ENCODE measurements around the gene EML2.
"Not testable (repeated sequence)": the region's sequence is repeated elsewhere in the genome, so short reads cannot be mapped to it uniquely, and the experiment has no call there.

EML2 gene

DNA sequence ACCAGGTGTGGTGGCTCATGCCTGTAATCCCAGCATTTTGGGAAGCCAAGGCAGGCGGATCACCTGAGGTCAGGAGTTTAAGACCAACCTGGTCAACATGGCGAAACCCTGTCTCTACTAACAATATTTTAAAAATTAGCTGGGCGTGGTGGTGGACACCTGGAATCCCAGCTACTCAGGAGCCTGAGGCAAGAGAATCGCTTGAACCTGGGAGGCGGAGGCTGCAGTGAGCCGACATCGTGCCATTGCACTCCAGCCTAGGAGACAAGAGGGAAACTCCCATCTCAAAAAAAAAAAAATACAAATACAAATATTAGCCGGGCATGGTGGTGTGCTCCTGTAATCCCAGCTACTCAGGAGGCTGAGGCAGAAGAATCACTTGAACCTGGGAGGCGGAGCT lies 24.1 kb downstream of the EML2 start:
- not testable (repeated sequence) for DNase-seq (ENCODE audit: low read depth)

DNA sequence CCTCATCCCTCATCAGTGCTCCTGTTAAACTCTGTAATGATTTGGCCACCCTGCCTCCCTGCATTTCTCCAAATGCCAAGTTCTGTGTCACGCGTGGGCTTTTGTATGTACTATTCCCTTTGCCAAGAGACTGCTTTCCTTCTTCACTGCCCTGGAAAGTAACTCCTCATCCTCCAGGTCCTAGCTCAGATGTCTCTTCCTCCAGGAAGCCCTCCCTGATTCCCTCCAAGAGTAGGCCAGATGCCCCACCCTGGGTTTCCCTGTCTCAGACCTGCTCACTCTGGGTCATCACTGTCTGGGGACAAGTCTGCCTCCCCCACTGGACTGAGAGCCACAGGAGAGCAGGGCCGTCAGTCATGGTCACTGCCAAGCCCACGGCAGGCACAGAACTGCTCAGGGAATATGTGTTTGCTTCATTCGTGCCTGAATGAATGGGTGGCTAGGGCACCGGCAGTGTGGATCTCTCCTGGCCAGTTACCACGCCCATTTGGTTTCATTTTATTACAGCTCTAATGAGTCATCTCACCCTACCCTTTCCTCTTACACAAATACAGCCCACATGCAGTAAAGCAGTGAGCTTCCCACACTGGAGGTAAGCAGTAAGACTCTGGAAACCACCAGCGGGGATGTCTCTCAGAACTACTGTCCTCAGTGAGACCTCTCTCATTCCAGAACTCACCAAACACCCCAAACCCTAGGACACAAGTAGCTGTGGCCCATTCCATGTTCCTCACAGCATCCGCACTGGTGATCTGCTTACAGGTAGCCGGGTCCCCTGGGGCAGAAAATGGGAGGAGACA lies 25.1 kb downstream of the EML2 start:
- DNase-seq (ENCODE audit: low read depth) = peak; percentile 11

DNA sequence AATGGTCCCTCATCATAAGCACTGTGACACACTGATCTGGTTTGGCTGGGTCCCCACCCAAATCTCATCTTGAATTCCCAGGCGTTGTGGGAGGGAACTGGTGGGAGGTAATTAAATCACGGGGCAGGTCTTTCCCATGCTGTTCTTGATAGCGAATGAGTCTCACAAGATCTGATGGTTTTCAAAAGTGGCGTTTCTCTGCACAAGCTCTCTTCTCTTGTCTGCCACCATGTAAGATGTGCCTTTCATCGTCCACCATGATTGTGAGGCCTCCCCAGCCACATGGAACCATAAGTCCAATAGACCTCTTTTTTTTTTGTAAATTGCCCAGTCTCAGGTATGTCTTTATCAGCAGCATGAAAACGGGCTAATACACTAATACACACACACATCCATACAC lies 30.2 kb downstream of the EML2 start:
- no peak for DNase-seq (ENCODE audit: low read depth)

DNA sequence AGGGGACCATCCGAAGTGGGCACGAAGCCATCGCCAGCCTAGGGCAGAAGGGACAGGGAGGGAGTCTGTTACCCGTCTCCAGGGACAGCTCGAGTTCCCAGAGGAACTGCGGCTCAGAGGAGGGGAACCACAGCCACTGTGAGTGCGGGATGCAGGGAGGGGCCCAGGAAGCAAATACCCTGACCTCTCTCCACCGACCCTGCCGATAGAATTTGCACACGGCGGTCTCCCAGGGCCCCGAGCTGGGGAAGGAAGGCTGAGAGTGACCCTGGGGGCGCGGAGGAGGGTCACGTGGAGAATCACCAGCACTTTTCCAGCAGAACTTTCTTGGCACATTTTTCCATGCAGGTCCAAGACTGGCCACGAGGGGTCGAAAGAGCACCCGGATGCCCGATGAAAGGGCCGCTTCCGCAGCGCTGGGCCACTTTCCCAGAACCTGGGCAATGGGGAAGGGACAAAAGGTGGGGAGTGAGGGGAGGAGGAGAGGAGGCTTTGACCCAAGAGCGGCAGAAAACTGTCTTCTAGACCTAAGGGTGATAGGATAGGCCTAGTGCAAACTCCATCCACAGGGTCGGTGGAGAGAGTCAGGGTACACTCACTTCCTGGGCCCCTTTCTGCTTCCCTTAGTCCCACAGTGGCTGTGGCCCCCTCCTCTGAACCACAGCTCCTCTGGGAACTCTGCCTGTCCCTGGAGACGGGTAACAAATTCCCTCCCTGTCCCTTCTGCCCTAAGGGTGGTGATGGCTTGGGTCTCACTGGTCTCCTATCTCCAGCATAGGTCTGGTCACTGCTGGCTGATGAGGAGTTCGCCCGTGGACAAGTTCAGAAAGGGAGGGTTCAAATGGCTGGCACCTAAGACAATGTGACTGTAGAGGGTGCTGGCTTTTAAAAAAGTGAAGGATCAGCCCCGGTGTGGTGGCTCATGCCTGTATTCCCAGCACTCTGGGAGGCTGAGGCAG lies 31.8 kb downstream of the EML2 start:
- DNase-seq (ENCODE audit: low read depth) = no peak

DNA sequence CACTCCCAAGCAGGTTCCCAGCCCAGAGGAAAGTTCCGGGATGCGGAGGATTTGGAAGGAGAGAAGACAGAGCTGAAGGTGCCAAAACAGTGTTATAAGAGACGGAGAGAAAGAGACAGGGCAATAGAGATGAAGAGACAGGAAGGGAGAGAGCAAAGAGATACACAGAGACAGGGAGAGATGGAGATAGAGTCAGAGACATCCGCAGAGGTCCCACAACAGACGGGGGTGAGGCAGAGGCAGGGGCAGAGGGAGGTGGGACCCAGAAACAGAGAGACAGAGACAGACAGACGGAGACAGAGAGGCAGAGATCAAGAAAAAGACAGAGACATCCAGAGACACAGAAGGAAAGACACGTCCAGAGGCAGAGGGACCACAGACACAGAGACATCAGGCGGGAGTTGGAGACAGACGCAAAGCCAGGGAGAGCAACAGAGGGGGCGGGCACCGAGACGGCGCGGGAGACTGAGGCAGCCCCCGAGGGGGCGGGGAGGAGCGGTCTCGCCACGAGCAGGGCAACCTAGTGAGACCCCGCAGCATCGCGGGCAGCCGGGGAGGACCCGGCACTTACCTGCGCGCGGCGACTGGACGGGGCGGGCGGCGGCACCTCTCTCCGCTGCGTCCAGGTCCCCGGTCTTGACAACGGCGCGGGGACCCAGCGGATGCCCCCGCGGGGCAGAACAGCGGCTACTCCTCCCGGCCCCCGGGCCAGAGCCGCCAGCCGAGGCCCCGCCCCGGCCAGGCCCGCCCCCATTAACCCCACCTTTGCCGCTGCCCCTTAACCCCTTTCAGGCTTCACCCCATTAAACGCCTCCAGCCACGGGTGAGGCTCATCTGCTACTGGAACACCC lies 37.4 kb downstream of the EML2 start, which contains the start of gene GPR4:
Gene GPR4 (minus strand): TSS at position 689 of the 851 bp plus-strand sequence. CDS start 10,346 bp downstream, outside the sequence.
- DNase-seq (ENCODE audit: low read depth) = no peak

DNA sequence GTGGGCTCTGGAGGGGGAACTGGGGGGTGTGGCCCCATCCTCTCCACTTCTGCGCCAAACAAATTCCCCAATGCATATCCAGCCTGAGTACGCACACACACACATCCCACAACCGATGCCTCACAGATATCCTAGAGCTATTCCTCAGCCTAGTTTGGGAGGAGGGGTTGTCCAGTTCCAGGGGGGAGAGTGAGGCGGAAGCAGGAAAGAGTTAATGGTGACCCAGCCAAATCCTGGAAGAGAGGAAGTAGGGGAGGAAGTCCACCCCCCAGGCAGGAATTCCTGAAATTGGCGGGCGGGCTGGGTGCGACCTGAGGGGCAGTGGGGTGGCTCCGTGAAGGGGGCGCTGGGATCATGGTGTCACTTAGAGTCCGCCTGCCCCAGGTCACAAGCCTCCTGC lies 38.1 kb downstream of the EML2 start:
- DNase-seq (ENCODE audit: low read depth) = no peak

DNA sequence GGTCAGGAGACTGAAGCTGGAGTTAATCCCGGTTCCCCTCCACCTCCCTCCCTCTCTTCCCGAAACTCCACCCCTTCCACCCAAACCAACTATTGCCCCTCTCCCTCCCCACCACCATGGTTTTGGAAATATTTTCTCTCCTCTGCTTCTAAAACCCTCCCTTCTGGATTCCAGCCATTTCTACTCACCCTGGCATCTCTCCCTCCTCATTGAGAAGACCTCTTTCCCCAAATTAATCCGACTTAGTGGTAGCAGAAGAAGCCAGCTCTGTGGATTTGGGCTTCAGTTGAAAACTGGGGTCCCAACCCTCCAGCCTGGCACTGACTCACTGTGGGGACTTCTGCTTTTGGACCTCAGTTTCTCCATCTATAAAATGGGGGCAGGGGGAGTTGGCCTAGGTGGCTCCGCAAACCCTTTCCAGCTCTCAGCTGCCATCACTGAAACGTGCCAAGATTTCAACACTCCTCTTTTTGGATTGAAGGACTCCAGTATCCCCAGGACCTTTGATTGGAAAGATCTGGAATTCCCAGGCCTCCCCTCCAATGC lies 38.8 kb downstream of the EML2 start:
- DNase-seq (ENCODE audit: low read depth) = no peak

DNA sequence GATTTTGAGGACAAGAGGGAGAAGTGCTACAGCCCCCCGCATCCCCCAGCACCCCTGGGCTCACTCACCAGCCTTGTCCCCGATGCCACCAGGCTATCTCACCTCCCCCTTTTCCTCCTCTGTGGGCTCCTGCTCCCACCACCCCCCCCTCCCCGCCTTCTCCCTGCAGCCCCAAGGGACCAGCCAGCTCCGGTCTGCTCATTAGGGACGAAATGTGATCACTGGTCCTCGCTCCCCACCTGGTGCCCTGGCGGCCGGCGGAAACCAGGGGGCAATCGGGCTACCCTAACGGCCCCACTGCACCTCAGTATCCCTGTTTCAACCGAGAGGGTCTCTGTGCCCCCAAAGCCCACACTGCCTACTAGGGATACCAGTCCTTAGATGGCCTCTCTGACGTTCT lies 39.9 kb downstream of the EML2 start:
- DNase-seq (ENCODE audit: low read depth) = no peak

DNA sequence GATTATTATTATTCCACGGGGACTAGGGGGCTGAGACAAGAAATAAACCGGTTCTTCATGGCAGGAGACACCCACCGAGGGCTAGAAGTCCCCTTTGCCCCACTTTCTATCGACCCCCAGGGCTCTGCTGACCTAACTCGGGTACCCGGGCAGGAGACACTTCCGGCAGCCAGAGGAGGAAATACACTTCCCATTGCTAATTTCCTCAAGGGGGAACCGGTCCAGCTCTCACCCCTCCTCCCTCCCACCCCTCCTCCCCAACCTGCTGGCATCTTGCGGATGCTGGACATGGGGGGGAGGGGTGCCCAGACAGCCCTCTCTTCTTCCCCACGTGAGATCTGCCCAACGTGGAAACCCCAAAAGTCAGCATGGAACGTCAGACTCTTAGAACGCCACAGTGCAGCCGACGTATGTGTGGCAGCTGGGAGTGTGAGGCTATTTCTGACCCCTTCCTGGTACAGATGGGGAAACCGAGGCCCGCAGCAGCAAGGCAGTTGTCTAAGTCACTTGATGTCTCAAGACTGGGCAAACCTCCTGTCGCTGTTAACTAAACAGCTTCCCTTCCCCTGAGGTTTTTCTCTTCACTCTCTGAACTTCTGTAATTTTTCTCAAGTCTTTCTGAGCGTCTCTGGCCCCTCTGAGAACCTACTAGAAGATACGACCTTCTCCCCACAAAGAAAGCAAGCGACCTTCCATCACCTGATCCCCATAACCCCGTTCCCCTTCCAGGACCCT lies 40.8 kb downstream of the EML2 start:
- no peak for DNase-seq (ENCODE audit: low read depth)

DNA sequence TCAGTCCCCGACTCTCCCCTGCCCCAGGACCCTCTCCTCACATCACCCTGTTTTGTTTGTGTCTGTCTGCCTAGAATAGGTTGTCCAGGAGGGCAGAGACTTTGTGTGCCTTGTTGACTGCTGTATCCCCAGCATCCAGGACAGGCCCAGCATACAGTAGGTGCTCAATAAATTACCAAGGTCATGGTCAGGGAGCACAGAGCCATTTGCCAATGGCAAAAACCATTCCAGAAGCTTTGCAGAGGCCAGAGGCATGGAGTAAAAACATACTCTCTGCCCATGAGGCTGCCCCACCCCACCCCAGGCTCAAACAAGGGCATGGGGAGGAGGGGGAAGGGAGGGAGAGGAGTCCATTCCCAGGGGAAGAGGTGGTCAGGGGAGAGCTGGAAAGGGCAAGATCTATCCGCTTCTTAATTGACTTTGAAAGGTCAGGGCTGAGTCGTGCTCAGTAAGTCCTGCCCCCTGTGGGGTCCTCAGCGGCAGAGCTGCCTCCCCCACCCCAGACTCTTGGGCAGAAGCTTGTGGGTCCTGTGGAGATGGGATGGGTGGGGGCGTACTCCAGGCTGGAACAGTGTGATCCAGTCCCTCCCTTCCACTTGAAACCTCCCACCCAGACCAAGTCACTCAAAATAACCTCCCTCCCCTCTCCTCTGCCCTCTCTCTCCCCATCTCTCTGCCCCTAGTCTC lies 41.6 kb downstream of the EML2 start:
- DNase-seq (ENCODE audit: low read depth) = no peak

DNA sequence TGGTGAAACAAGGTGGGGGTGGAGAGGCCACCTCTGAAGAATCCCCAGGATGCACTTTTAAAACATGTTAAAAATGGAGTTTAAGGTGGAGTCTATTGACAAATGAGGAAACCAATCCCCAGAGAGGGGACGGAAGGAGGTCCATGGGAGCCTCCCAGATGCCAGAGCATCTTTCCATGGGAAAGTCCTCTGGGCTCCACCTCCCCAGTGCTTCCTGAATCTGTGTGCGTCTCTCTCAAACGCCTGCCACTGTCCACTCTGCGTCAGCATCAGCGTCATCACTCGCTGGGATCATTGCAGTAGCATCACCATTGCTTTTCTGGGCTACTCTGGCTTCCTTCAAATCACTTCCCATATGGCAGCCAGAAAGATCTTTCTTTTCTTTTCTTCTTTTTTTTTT lies 43.4 kb downstream of the EML2 start:
- no peak for DNase-seq (ENCODE audit: low read depth)

DNA sequence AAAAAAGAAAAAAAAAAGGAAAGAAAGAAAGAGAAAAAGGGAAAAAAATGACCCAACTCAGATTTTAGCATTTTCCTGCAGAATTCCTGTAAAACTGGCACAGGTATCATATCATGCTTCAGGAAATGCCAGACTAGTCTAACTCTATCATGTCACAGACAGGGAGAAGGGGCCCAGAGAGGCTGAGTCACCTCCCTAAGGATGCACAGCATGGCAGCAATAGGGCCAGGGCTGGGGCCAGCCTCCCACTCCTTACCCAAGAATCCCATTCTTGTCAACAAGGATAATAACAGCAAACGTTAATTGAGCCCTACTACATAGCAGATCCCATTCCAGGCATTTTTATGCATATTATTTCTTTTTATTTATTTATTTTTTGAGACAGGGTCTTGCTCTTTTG lies 45.7 kb downstream of the EML2 start:
- no peak for DNase-seq (ENCODE audit: low read depth)

DNA sequence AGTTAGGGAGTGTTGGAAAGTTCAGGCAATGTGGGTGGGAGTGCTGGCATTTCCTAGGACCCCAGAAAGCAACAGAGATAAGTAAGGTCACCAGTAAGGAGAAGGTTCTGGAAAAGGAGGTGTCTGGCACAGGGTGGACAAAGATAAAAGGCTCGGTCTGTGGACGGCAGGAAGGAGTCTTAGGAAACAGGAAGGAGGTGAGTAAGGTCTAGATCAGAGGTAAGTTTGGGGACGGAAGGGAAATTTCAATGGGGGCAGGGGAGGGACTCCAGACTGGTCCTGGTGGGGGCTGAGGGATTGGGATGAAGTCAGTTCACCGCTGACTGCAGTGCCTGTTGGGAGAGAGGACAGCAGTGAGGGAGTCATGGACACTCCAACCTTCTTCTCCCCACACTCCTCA lies 46.8 kb downstream of the EML2 start:
- no peak for DNase-seq (ENCODE audit: low read depth)

DNA sequence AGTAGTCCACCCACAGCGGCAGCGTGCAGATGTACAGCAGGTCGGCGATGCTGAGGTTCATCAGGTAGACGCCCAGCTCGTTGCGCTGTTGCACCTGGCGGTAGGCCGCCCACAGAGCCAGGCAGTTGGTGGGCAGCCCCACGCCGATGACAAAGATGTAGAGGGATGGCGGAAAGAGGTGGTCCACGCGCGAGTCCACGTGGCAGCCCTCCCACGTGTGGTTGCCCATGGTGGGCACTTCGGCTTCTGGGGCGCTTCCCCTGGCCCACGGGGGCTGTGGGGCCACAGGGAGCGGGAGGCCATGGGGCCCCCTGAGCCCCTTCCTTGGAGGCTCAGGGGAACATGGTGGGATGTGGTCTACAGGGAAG lies 47.6 kb downstream of the EML2 start:
- DNase-seq (ENCODE audit: low read depth) = no peak

DNA sequence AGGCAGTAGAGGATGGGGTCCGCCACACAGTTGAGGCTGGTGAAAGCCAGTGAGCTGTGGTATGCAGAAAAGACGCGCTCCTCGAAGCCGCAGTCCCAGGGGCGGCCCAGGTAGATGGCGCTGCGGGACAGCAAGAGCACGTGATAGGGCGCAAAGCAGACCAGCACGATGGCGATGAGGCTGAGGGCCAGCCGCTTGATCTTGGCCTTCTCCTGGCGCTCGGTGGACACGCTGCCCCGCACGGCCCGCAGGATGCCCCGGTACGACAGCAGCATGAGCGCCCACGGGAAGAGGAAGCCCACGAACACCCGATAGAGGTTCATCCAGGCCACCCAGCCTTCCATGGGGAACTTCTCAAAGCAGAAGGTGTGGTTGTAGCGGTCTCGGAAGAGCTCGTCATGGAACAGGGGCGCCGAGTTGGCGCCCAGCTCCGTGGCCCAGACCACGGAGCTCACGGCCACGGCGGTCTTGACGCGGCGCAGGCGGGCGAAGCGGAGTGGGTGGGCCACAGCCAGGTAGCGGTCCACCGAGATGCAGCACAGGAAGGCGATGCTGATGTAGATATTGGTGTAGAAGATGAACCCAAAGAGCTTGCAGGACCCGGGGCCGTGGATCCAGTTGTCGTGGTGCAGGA lies 48.1 kb downstream of the EML2 start:
- DNase-seq (ENCODE audit: low read depth) = no peak

DNA sequence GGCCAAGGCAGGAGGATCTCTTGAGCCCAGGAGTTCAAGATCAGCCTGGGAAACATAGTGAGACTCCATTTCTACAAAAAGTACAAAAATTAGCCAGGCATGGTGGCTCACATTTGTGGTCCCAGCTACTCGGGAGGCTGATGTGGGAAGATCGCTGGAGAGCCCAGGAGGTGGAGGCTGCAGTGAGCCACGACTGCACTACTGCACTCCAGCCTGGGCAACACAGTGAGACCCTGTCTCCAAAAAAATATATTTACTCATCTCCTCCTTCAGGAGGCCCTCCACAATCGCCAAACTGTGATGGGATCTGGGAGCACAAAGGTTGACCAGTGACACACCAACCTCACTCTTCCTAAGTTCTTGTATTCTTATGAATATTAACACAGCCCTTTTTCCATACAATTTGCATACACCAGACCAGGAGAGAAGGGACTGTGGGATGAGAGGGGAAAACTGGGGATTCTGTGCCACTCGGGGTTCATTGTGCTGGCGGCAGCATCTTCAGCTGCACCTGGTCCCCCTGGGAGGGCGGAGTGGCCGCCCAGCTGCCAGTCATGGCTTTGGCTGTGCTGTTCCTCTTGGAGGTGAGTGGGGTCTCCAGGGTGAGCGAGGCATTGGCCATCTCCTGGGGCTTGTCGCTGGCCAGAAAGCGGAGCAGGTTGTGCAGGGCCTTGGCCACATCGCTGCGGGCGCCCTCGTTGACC lies 48.7 kb downstream of the EML2 start:
- no peak for DNase-seq (ENCODE audit: low read depth)

DNA sequence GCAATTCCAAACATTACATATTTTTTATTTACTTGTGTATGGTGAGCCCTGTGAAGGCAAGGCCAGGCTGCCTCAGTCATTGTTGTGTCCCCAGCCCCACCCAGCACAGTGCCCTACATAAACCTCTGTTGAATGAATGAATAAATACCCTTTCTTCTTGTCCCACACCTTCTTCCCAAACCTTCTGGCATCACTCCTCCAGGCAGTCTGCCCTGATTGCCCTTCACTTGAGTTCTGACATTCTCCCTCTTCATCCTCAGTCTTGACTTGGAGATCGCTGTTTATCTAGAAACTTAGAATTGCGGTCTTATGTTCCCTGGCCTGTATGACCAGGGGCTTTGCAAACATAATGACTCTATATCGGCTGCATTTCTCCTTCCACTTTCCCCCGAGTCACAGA lies 49.4 kb downstream of the EML2 start:
- DNase-seq (ENCODE audit: low read depth) = no peak

DNA sequence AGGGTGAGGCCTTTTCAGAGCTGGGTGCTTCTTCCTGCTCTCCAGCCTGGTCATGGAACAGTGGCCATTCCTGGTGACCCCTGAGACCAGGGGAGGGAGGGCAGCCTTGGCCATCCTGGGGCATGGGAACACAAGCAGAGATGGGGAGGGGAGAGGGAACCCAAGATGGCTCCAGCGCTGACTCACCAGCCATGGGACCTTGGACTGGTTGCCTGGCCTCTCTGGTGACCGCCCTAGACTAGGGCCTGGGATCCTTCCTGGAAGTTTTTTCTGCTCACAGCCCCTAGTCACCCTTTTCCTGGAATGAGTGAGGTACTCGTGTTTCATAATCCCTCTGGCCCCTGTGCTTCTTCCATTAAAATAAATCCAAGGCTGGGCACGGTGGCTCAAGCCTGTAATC lies 51.3 kb downstream of the EML2 start:
- DNase-seq (ENCODE audit: low read depth) = no peak

DNA sequence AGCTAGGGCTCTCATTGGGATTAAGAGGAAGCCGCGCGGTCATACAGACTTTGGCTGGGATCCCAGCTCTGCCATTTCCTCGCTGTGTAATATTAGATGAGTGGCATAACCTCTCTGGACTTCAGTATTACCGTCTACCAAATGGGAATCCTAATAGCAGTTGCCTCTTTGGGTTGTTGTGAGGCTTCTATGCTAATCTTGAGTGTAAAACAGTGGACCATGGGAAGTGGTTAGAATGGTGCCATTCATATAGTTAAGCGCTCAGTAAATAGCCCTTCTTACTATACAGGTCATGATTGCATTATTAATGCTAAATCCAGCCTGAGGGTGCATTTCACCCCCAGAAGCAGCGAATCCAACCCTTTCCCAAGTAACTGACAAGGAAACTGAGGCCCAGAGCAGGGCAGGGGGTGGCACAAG lies 54.0 kb downstream of the EML2 start:
- no peak for DNase-seq (ENCODE audit: low read depth)

Data from stimulated activated CD4-positive, alpha-beta T cell treated with anti-CD3 and anti-CD28 coated beads, Interleukin-2, amount 100 ng/mL, for 4 hours (primary cell).